ENCODE data around the gene SMR3A. TPM values are rescaled to one million over a fixed set of nuclear protein-coding genes. Genes with fewer than 3 reads are reported as not detected.

SMR3A gene
- total and polyA plus RNA-seq, 8 donors, result not detected

DNA sequence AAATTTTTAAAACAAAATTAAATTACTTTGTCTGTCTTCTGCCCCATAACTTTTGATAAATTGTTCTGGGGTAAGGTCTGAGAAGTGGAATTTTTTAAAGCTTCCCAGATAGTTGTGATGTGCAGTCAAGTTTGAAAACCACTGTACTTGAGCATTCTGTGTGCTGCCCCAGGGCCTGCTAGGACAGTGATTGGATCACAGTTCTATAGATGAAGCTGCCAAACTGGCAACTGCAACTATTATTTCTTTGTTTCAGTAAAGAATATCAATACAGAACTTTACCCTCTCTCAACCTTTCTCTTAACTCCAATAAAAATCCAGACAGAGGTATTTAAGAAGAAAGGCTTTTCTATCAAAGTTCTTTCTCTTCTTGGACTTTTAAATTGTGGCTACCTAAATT lies 37.0 kb downstream of the SMR3A start, which contains the start of gene OPRPN:
Gene OPRPN (plus strand): TSS at position 361 of the 400 bp plus-strand sequence. CDS start 1,346 bp downstream, outside the sequence.
- Histone ChIP-seq H3K36me3 (no peaks in the 10 kb centered on the region), H3K4me3 (no peak within 1 kb of the TSS), H3K27me3 (no peaks in the 10 kb centered on the region), H3K4me1 (no peaks in the 10 kb centered on the region), H3K9me3 (no peaks in the 10 kb centered on the region), H3K27ac (no peak within 1 kb of the TSS)
- DNase-seq, result no peak
- intact Hi-C loops (cut with DNase I; ENCODE audit: low total_unique reads), result no loop called here
- TF ChIP-seq POLR2A (IDR thresholded peaks at IDR 0.05) (no peak), EP300 (IDR thresholded peaks at IDR 0.05) (no peak), POLR2AphosphoS5 (IDR thresholded peaks at IDR 0.05) (no peak)
- TF ChIP-seq, protein P1, sequence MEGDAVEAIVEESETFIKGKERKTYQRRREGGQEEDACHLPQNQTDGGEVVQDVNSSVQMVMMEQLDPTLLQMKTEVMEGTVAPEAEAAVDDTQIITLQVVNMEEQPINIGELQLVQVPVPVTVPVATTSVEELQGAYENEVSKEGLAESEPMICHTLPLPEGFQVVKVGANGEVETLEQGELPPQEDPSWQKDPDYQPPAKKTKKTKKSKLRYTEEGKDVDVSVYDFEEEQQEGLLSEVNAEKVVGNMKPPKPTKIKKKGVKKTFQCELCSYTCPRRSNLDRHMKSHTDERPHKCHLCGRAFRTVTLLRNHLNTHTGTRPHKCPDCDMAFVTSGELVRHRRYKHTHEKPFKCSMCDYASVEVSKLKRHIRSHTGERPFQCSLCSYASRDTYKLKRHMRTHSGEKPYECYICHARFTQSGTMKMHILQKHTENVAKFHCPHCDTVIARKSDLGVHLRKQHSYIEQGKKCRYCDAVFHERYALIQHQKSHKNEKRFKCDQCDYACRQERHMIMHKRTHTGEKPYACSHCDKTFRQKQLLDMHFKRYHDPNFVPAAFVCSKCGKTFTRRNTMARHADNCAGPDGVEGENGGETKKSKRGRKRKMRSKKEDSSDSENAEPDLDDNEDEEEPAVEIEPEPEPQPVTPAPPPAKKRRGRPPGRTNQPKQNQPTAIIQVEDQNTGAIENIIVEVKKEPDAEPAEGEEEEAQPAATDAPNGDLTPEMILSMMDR (IDR thresholded peaks at IDR 0.05), result no peak

- Histone ChIP-seq H3K27ac (no peak overlapping the region), H3K36me3 (no peaks in the 10 kb centered on the region), H3K9me3 (no peaks in the 10 kb centered on the region), H3K4me3 (no peak overlapping the region), H3K4me1 (no peaks in the 10 kb centered on the region), H3K27me3 (no peaks in the 10 kb centered on the region)
- intact Hi-C loops (cut with DNase I; ENCODE audit: low total_unique reads), result no loop called here
- TF ChIP-seq EP300 (IDR thresholded peaks at IDR 0.05), result no peak
- no peak for TF ChIP-seq POLR2A (IDR thresholded peaks at IDR 0.05)
- TF ChIP-seq POLR2AphosphoS5 (IDR thresholded peaks at IDR 0.05), result no peak
- TF ChIP-seq, protein P1 (IDR thresholded peaks at IDR 0.05), result no peak
- DNase-seq, result no peak
- WGBS, 5 donors, result 85 to 96% (median 89%) methylated on average over 1 of the region's 1 CpG
Measured at GRCh38 chr4:70399319-70399718, 38.8 kb downstream of the SMR3A start.

DNA sequence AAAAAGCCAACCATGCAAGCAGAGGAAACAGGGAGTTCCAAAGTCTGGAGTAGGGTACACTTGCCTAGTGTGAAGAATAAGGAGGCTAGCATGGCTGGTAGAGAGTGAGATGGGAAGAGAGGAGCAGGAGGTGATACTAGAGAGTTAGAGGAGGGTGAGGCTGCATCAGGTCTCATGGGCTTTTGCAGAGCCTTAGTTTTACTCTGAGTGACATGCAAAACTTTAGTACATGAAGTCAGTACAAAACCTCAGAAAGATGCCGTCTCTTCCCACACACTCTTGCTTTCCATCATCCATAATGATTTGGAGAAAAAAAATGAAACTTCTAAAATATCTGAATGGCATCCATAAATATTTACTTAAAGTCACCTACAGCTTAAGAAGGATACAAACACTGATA lies 42.2 kb downstream of the SMR3A start:
- no peaks in the 10 kb centered on the region for H3K36me3 ChIP-seq
- 72 to 90% (median 84%) methylated on average over 1 of the region's 1 CpG for WGBS, 5 donors
- TF ChIP-seq EP300 (IDR thresholded peaks at IDR 0.05) (no peak), POLR2AphosphoS5 (IDR thresholded peaks at IDR 0.05) (no peak), POLR2A (IDR thresholded peaks at IDR 0.05) (no peak)
- TF ChIP-seq, protein P1 (IDR thresholded peaks at IDR 0.05), result no peak
- no peak for DNase-seq
- H3K4me1 ChIP-seq, result no peaks in the 10 kb centered on the region
- H3K27ac ChIP-seq, result no peak overlapping the region
- no peak overlapping the region for H3K4me3 ChIP-seq
- intact Hi-C loops (cut with DNase I; ENCODE audit: low total_unique reads), result no loop called here
- no peaks in the 10 kb centered on the region for H3K9me3 ChIP-seq
- no peaks in the 10 kb centered on the region for H3K27me3 ChIP-seq

DNA sequence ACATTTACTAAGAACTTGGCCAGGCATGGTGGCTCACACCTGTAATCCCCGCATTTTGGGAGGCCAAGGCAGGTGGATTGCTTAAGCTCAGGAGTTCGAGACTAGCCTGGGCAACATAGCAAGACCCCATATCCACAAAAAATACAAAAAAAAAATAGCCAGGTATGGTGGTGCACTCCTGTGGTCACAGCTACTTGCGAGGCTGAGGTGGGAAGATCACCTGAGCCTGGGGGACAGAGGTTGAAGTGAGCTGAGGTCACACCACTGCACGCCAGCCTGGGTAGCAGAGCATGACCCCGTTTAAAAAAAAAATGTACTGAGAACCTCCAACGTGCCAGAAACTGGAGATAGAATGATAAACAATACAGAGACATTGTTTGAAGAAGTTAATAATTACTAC lies 45.2 kb downstream of the SMR3A start:
- 45 to 61% (median 52%) methylated on average over 6 of the region's 6 CpGs for WGBS, 5 donors
- TF ChIP-seq, protein P1 (IDR thresholded peaks at IDR 0.05), result no peak
- no peak for TF ChIP-seq EP300 (IDR thresholded peaks at IDR 0.05)
- TF ChIP-seq POLR2A (IDR thresholded peaks at IDR 0.05), result no peak
- TF ChIP-seq POLR2AphosphoS5 (IDR thresholded peaks at IDR 0.05), result no peak
- intact Hi-C loops (cut with DNase I; ENCODE audit: low total_unique reads), result no loop called here

More for the DNA sequence above, 45.2 kb downstream of the SMR3A start:
- Histone ChIP-seq H3K36me3 (no peaks in the 10 kb centered on the region), H3K27me3 (no peaks in the 10 kb centered on the region), H3K4me1 (no peaks in the 10 kb centered on the region), H3K9me3 (no peaks in the 10 kb centered on the region), H3K4me3 (no peak overlapping the region), H3K27ac (no peak overlapping the region)
- no peak for DNase-seq

Other genes with a start within 250 kb of the SMR3A start
- gene PRR27, start 206.5 kb upstream of the SMR3A start, total RNA-seq, result not detected
- not detected for gene PRR27, start 206.5 kb upstream of the SMR3A start, polyA plus RNA-seq
- gene ODAM, start 165.0 kb upstream of the SMR3A start, total RNA-seq, result 1 to 10 TPM in 1 of 5 donors, under 1 TPM in 1, not detected in 3; 0.37 to 7.1 TPM
- gene ODAM, start 165.0 kb upstream of the SMR3A start, polyA plus RNA-seq, result 10 to 100 TPM; 11.9 to 20.3 (median 15.9) TPM
- gene FDCSP, start 134.6 kb upstream of the SMR3A start, total RNA-seq, result not detected
- gene FDCSP, start 134.6 kb upstream of the SMR3A start, polyA plus RNA-seq, result 10 to 100 TPM in 1 of 3 donors, not detected in 2; 46.5 TPM
- not detected for gene CSN3, start 118.2 kb upstream of the SMR3A start, total RNA-seq
- gene CSN3, start 118.2 kb upstream of the SMR3A start, polyA plus RNA-seq, result not detected
- gene CABS1, start 25.8 kb upstream of the SMR3A start, total RNA-seq, result not detected
- gene CABS1, start 25.8 kb upstream of the SMR3A start, polyA plus RNA-seq, result not detected
- not detected for gene SMR3B, start 22.4 kb downstream of the SMR3A start, total RNA-seq
- not detected for gene SMR3B, start 22.4 kb downstream of the SMR3A start, polyA plus RNA-seq
- gene OPRPN, start 37.2 kb downstream of the SMR3A start, total RNA-seq, result not detected
- gene OPRPN, start 37.2 kb downstream of the SMR3A start, polyA plus RNA-seq, result not detected
- not detected for gene MUC7, start 111.4 kb downstream of the SMR3A start, total RNA-seq
- gene MUC7, start 111.4 kb downstream of the SMR3A start, polyA plus RNA-seq, result not detected
- not detected for gene AMTN, start 157.8 kb downstream of the SMR3A start, total RNA-seq
- gene AMTN, start 157.8 kb downstream of the SMR3A start, polyA plus RNA-seq, result under 1 TPM in 1 of 3 donors, not detected in 2; 0.23 TPM
- gene AMBN, start 231.5 kb downstream of the SMR3A start, total RNA-seq, result not detected
- not detected for gene AMBN, start 231.5 kb downstream of the SMR3A start, polyA plus RNA-seq